HFFc6 (cell line): ENCODE data around the gene ADGRF3. TPM values are rescaled to one million over a fixed set of nuclear protein-coding genes. Genes with fewer than 3 reads are reported as not detected.
"Not testable (repeated sequence)": the region's sequence is repeated elsewhere in the genome, so short reads cannot be mapped to it uniquely, and the experiment has no call there.

Experiments used
- DNase-seq: peaks from one replicate; pipeline ENCODE4 v3.0.0-alpha.2; 2018
- H3K27ac Mint-ChIP-seq: 2 replicates; pipeline ENCODE4 v1.8.0; 2020; ENCODE audit warnings: mild to moderate bottlenecking, mixed read lengths
- H3K27me3 Mint-ChIP-seq: 2 replicates; pipeline ENCODE4 v1.8.0; 2021; ENCODE audit warnings: mild to moderate bottlenecking, moderate library complexity, mixed read lengths; ENCODE audit not compliant: insufficient read depth
- H3K36me3 Mint-ChIP-seq: 2 replicates; pipeline ENCODE4 v1.8.0; 2021; ENCODE audit warnings: low read depth, mixed read lengths
- H3K4me1 Mint-ChIP-seq: 2 replicates; pipeline ENCODE4 v1.8.0; 2020; ENCODE audit warnings: low read depth, mixed read lengths
- H3K4me3 Mint-ChIP-seq: 2 replicates; pipeline ENCODE4 v1.8.0; 2020; ENCODE audit warnings: mild to moderate bottlenecking, moderate library complexity, mixed read lengths
- H3K9me3 Mint-ChIP-seq: 2 replicates; pipeline ENCODE4 v1.8.0; 2020; ENCODE audit warnings: mild to moderate bottlenecking, mixed read lengths
- total RNA-seq, 6 experiments: library from RNA; stranded (reverse); fragmentation: NEBNext Ultra II Directional; extraction: Animal tissue kit (Norgen Biotek cat#: 25700); gene quantifications; 2 replicates in 1 of 6; 3 replicates in 5 of 6; pipeline ENCODE4 v1.2.3, GENCODE V29; 2021
- TF ChIP-seq, protein P1 (sequence below): fragments of 200-600 bp; sonication (generic); IDR thresholded peaks from 2 replicates; pipeline ENCODE4 v1.5.0; 2021; ENCODE audit warnings: antibody characterized with exemption, mild to moderate bottlenecking

ADGRF3 gene
- total RNA-seq, 6 experiments from 2014 or later = 0.07 to 0.56 (median 0.19) TPM

DNA sequence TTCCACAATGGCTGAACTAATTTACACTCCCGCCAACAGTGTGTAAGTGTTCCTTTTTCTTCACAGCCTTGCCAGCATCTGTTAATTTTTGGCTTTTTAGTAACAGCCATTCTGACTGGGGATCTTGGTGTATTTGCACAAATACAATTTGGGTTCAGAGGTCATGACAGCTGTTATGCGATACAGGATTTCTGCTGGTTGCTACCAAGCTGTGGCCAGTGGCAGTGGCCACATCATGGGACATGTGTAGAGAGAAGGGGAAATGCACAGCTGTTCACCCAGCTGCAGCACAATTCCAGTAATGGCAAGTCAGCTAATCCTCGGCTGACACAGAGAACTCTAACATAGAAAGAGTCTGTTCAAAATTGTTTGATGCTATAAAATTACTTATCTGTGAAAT is 21.7 kb downstream of the ADGRF3 start:
- no peak for DNase-seq
- Mint-ChIP-seq H3K9me3 (no peaks in the 10 kb centered on the region), H3K36me3 (no peaks in the 10 kb centered on the region), H3K27me3 (peaks cover 12% of the 10 kb centered on the region), H3K4me1 (peaks cover 19% of the 10 kb centered on the region), H3K4me3 (no peak overlapping the region), H3K27ac (no peak overlapping the region)
- TF ChIP-seq, protein P1, sequence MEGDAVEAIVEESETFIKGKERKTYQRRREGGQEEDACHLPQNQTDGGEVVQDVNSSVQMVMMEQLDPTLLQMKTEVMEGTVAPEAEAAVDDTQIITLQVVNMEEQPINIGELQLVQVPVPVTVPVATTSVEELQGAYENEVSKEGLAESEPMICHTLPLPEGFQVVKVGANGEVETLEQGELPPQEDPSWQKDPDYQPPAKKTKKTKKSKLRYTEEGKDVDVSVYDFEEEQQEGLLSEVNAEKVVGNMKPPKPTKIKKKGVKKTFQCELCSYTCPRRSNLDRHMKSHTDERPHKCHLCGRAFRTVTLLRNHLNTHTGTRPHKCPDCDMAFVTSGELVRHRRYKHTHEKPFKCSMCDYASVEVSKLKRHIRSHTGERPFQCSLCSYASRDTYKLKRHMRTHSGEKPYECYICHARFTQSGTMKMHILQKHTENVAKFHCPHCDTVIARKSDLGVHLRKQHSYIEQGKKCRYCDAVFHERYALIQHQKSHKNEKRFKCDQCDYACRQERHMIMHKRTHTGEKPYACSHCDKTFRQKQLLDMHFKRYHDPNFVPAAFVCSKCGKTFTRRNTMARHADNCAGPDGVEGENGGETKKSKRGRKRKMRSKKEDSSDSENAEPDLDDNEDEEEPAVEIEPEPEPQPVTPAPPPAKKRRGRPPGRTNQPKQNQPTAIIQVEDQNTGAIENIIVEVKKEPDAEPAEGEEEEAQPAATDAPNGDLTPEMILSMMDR = no peak

DNA sequence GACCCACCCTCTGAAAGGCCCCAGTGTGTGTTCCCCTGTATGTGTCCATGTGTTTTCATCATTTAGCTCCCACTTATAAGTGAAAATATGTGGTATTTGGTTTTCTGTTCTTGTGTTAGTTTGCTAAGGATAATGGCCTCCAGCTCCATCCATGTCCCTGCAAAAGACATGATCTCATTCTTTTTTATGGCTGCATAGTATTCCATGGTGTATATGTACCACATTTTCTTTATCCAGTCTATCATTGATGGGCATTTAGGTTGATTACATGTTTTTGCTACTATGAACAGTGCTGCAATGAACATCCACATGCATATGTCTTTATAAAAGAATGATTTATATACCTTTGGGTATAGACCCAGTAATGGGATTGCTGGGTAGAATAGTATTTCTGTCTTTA is 22.1 kb downstream of the ADGRF3 start:
- not testable (repeated sequence) for DNase-seq, H3K4me3 Mint-ChIP-seq, H3K36me3 Mint-ChIP-seq, H3K27ac Mint-ChIP-seq, H3K9me3 Mint-ChIP-seq
- H3K27me3 Mint-ChIP-seq = peaks cover 13% of the 10 kb centered on the region
- peaks cover 16% of the 10 kb centered on the region for H3K4me1 Mint-ChIP-seq

DNA sequence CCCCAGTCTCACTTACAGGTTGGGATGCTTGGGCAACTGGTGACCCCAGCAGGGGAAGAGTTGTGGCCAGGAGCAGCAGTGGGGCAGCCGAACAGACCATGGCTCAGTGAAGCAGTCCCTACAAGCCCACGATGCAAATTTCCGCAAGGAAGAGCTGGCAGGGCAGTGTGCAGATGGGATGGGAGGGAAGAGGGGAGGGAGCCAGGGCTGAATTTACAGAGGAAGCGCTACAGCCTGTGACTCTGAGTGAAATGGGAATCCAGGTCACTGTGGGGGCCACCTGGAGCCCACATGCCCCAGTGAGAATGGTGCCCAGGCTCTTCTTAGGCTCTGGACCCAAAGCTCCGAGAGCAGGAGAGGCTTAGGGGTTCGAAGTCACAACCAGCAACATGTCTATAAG is 27.6 kb downstream of the ADGRF3 start:
- Mint-ChIP-seq H3K4me1 (no peaks in the 10 kb centered on the region), H3K27me3 (peaks cover 47% of the 10 kb centered on the region), H3K9me3 (no peaks in the 10 kb centered on the region), H3K36me3 (no peaks in the 10 kb centered on the region), H3K27ac (no peak overlapping the region), H3K4me3 (no peak overlapping the region)
- DNase-seq = no peak
- TF ChIP-seq, protein P1 = no peak

DNA sequence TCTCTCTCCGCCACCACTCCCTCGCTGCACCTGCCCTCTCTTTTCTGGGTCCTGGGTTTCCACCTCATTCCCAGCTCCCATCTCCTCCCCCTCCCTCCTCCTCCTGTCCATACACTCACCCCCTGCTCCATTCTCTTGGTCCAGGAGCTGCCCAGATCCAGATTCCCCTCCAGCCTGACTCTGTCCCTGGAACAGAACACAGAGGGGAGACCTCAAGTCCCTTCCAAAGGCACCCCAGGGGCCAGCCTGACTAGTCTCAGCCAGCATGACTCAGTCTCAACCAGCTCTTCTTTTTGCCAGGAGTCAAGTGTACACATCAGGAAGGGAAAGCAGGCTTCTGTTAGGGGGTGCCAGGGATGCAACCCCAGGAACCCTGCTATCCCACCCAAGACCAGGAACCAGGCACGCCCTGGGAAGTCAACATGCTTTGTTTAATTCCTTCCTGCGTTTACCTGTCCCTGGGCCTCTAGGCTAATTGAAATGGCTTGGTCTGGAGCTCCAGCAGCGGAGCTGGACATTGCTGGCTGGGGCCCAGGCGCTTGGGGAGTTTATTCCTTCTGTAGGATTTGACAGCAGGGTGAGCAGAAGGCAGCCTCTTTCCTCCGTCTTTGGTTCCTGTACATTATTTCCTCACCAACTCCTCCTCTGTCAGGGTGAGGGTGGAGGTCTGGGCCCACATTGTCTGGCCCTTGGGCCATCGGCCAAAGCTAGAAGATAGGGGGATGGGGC is 29.0 kb downstream of the ADGRF3 start:
- Mint-ChIP-seq H3K27ac (no peak overlapping the region), H3K4me3 (no peak overlapping the region), H3K36me3 (no peaks in the 10 kb centered on the region), H3K9me3 (no peaks in the 10 kb centered on the region), H3K4me1 (no peaks in the 10 kb centered on the region), H3K27me3 (peaks cover 41% of the 10 kb centered on the region)
- no peak for DNase-seq
- TF ChIP-seq, protein P1 = no peak

DNA sequence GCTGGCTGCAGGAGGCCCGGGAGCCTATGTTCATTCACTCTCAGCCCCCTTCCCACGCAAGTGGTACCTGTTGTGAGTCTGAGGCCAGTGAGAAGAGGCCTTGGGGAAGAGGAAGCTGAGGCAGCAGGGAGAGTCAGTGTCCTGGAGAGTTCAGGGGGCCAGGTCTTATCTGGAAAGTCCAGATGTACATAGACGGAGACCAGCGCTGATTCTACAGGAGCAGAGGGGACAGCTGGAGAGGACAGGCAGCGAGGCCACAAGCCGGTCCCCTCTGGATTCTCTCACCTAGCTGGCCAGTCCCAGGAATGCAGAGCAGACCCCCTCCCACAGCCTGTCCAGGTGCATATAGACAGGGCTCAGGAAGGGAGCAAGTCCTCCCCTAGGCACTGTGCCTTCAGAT is 29.7 kb downstream of the ADGRF3 start:
- Mint-ChIP-seq H3K27ac (no peak overlapping the region), H3K27me3 (peaks cover 44% of the 10 kb centered on the region), H3K4me3 (no peak overlapping the region), H3K4me1 (no peaks in the 10 kb centered on the region), H3K36me3 (no peaks in the 10 kb centered on the region), H3K9me3 (no peaks in the 10 kb centered on the region)
- TF ChIP-seq, protein P1 = no peak
- DNase-seq = no peak

DNA sequence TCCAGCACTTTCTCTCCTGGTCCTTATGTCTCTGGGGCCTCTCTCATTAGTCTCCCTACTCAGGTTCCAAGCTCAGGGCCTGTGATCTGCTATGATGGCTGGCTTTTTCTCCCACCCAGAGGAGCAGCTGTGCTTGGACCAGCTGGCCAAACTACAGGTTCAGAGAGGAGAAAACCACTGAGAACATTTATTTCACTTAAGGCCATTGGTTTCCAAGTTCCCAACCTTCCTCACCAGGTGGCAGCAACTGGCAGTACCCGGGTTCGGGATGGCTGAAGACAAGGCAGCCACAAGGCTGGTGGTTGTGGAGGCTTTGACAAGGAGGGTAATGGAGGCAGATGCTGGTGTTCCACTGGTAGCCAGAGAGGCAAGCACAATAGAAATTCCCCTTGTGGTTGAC is 30.5 kb downstream of the ADGRF3 start:
- TF ChIP-seq, protein P1 = peak; percentile 50
- Mint-ChIP-seq H3K36me3 (no peaks in the 10 kb centered on the region), H3K9me3 (no peaks in the 10 kb centered on the region), H3K27ac (no peak overlapping the region), H3K27me3 (peaks cover 43% of the 10 kb centered on the region), H3K4me3 (no peak overlapping the region), H3K4me1 (no peaks in the 10 kb centered on the region)
- no peak for DNase-seq
